HepG2 (cell line): Measurements from ENCODE around the gene RNF13. TPM values are rescaled to one million over a fixed set of nuclear protein-coding genes. Genes with fewer than 3 reads are reported as not detected.

ENCODE experiments used
- GTF3A ChIP-seq: sonication (generic); formaldehyde crosslinking; conservative IDR thresholded peaks from 2 replicates; pipeline ENCODE4 v1.4.0; 2020; ENCODE audit warnings: mild to moderate bottlenecking, missing genetic modification reagents
- KLF12 ChIP-seq: sonication (generic); formaldehyde crosslinking; IDR thresholded peaks from 2 replicates; pipeline ENCODE4 v1.4.0; 2020; ENCODE audit warnings: missing genetic modification reagents, borderline replicate concordance
- KLF6 ChIP-seq: IDR thresholded peaks from 2 replicates; pipeline ENCODE4 v1.8.0; 2016; ENCODE audit warnings: missing biosample characterization, missing genetic modification reagents
- NFRKB ChIP-seq: fragments of 450-650 bp; IDR thresholded peaks from 2 replicates; pipeline ENCODE4 v1.6.1; 2017
- PAWR ChIP-seq: sonication (generic); formaldehyde crosslinking; IDR thresholded peaks from 2 replicates; pipeline ENCODE4 v1.4.0; 2020; ENCODE audit warnings: missing genetic modification reagents, mild to moderate bottlenecking, borderline replicate concordance
- PRMT3 ChIP-seq: sonication (generic); formaldehyde crosslinking; IDR thresholded peaks from 2 replicates; pipeline ENCODE4 v1.8.1; 2022; ENCODE audit warnings: low read depth, mild to moderate bottlenecking, moderate library complexity, missing genetic modification reagents, borderline replicate concordance
- SAFB2 ChIP-seq: sonication (generic); formaldehyde crosslinking; IDR thresholded peaks from 2 replicates; pipeline ENCODE4 v1.5.1; 2020; ENCODE audit warnings: missing genetic modification reagents, low read depth, mild to moderate bottlenecking, borderline replicate concordance
- SETDB1 ChIP-seq: sonication (generic); formaldehyde crosslinking; IDR thresholded peaks from 2 replicates; pipeline ENCODE4 v1.5.1; 2020; ENCODE audit warnings: missing genetic modification reagents, mild to moderate bottlenecking, borderline replicate concordance
- SP140L ChIP-seq: sonication (generic); formaldehyde crosslinking; IDR thresholded peaks from 2 replicates; pipeline ENCODE4 v1.4.0; 2020; ENCODE audit warnings: missing genetic modification reagents, borderline replicate concordance
- TCF12 ChIP-seq, 2 experiments: fragments of 450-650 bp in 1 of 2; sonication (generic) in 1 of 2; formaldehyde crosslinking in 1 of 2; IDR thresholded peaks; 2 replicates each; pipeline versions ENCODE4 v1.6.1 to v1.8.0; 2017 to 2022; ENCODE audit warnings: antibody characterized with exemption in 1 of 2, mild to moderate bottlenecking in 1 of 2, missing genetic modification reagents in 1 of 2, moderate library complexity in 1 of 2
- TEAD3 ChIP-seq: optimal IDR thresholded peaks from 2 replicates; pipeline ENCODE3; 2016; ENCODE audit warnings: borderline replicate concordance
- YY1 ChIP-seq: IDR thresholded peaks from 2 replicates; pipeline ENCODE4 v1.6.1; 2011; ENCODE audit warnings: low read length, low read depth, moderate library complexity, mild to moderate bottlenecking; ENCODE audit not compliant: insufficient read depth, insufficient replicate concordance
- ZBTB20 ChIP-seq: sonication (generic); formaldehyde crosslinking; IDR thresholded peaks from 2 replicates; pipeline ENCODE4 v1.8.1; 2023; ENCODE audit warnings: missing genetic modification reagents, low read depth, mild to moderate bottlenecking, borderline replicate concordance
- ZNF354B ChIP-seq: sonication (generic); formaldehyde crosslinking; IDR thresholded peaks from 2 replicates; pipeline ENCODE4 v1.8.0; 2022; ENCODE audit warnings: mild to moderate bottlenecking, missing genetic modification reagents
- ZNF451 ChIP-seq: sonication (generic); formaldehyde crosslinking; IDR thresholded peaks from 2 replicates; pipeline ENCODE4 v1.5.0; 2020; ENCODE audit warnings: mild to moderate bottlenecking, missing genetic modification reagents
- ZNF644 ChIP-seq: IDR thresholded peaks from 2 replicates; pipeline ENCODE4 v1.6.1; 2016; ENCODE audit warnings: low read depth
- polyA plus RNA-seq, 8 experiments: library from polyadenylated mRNA; depleted of rRNA in 3 of 8; stranded (reverse) in 7 of 8; unstranded in 1 of 8; fragments of >200 nt; fragmentation: Illumina TruSeq in 4 of 8; extraction: Trizol in 4 of 8; gene quantifications; 2 replicates each; pipeline versions ENCODE4 v1.2.1 to v1.2.3, GENCODE V29; 2011 to 2016; ENCODE audit warnings: low read depth in 4 of 8, missing spikeins in 1 of 8, mixed read lengths in 1 of 8; ENCODE audit not compliant: insufficient read depth in 1 of 8
- total RNA-seq, 5 experiments: library from RNA; depleted of rRNA; stranded (reverse); fragments of >200 nt; fragmentation: Illumina TruSeq; extraction: Trizol; gene quantifications; 2 replicates each; pipeline ENCODE4 v1.2.3, GENCODE V29; 2016; ENCODE audit warnings: low read depth in 1 of 5
- TF ChIP-seq, protein P1 (sequence below): sonication (generic); formaldehyde crosslinking; IDR thresholded peaks from 2 replicates; pipeline ENCODE4 v1.5.0; 2020; ENCODE audit warnings: missing genetic modification reagents
- TF ChIP-seq, protein P2 (sequence below): sonication (generic); formaldehyde crosslinking; IDR thresholded peaks from 2 replicates; pipeline ENCODE4 v1.5.0; 2020; ENCODE audit warnings: mild to moderate bottlenecking, missing genetic modification reagents
- TF ChIP-seq, protein P3 (sequence below): sonication (generic); formaldehyde crosslinking; IDR thresholded peaks from 2 replicates; pipeline ENCODE4 v1.5.0; 2020; ENCODE audit warnings: mild to moderate bottlenecking, missing genetic modification reagents
- TF ChIP-seq, protein P4 (sequence below): sonication (generic); formaldehyde crosslinking; IDR thresholded peaks from 2 replicates; pipeline ENCODE4 v1.8.0; 2022; ENCODE audit warnings: mild to moderate bottlenecking, missing genetic modification reagents, moderate library complexity
- TF ChIP-seq, protein P5 (sequence below): IDR thresholded peaks from 2 replicates; pipeline ENCODE4 v1.6.1; 2016; ENCODE audit warnings: low read depth, control low read depth

The RNF13 gene
- total and polyA plus RNA-seq, 2 of the 13 experiments (the other 11 are each of a cell fraction or from before 2014, with no cell fraction given), result 39.8 to 46.0 TPM

DNA sequence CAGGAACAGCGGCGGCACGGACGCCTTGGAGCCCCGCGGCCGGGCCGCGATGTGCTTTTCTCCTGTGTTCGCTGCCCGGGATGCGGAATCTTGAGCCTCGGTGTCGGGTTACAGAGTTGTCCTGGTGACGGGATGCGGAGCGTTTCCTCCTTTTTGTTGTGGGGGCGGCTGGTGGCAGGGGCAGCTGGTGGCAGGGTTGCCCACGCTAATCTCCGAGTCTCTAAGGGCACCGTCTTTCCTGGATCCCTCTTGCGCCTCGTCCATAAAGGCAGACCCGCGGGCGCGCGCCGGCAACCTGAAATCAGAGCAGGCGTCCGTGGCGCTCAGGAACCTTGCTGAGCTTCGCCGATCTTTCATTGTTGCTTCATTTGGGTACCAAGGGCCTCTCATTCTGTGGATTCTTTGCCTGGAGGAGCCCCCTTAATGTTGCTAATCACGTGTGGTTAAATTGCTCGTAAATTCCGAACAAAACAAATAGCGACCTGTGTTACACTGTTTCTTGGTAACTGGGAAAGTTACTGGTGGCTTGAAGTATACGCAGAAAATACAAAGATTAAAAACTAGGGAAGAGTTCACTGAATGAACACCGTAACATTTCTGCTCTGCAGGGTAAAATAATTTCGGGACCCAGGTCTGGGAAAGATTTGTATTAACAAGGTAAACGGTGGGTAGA lies 158.5 kb downstream of the RNF13 start (continued):
- TF ChIP-seq TEAD3 (CRISPR knock-in tag) (no peak), SAFB2 (no peak), GTF3A (CRISPR knock-in tag) (no peak), PAWR (CRISPR knock-in tag) (no peak), PRMT3 (CRISPR knock-in tag) (no peak), ZBTB20 (no peak), ZNF644 (no peak), NFRKB (no peak), YY1 (no peak), SP140L (0 out of 2 replicates have a peak, but pooled peaks have one; percentile 1), KLF6 (CRISPR knock-in tag) (no peak; the same call in 1 of the 2 replicates), TCF12 (IDR thresholded peaks at IDR 0.05) (no peak), TCF12 (CRISPR knock-in tag; IDR thresholded peaks at IDR 0.05) (no peak), SETDB1 (CRISPR knock-in tag) (no peak), ZNF354B (no peak), KLF12 (CRISPR knock-in tag) (no peak), ZNF451 (CRISPR knock-in tag) (no peak)
- TF ChIP-seq, protein P1, sequence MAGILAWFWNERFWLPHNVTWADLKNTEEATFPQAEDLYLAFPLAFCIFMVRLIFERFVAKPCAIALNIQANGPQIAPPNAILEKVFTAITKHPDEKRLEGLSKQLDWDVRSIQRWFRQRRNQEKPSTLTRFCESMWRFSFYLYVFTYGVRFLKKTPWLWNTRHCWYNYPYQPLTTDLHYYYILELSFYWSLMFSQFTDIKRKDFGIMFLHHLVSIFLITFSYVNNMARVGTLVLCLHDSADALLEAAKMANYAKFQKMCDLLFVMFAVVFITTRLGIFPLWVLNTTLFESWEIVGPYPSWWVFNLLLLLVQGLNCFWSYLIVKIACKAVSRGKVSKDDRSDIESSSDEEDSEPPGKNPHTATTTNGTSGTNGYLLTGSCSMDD (CRISPR knock-in tag), result no peak
- TF ChIP-seq, protein P2, sequence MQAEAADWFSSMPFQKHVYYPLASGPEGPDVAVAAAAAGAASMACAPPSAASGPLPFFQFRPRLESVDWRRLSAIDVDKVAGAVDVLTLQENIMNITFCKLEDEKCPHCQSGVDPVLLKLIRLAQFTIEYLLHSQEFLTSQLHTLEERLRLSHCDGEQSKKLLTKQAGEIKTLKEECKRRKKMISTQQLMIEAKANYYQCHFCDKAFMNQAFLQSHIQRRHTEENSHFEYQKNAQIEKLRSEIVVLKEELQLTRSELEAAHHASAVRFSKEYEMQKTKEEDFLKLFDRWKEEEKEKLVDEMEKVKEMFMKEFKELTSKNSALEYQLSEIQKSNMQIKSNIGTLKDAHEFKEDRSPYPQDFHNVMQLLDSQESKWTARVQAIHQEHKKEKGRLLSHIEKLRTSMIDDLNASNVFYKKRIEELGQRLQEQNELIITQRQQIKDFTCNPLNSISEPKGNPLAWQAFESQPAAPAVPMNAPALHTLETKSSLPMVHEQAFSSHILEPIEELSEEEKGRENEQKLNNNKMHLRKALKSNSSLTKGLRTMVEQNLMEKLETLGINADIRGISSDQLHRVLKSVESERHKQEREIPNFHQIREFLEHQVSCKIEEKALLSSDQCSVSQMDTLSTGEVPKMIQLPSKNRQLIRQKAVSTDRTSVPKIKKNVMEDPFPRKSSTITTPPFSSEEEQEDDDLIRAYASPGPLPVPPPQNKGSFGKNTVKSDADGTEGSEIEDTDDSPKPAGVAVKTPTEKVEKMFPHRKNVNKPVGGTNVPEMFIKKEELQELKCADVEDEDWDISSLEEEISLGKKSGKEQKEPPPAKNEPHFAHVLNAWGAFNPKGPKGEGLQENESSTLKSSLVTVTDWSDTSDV (CRISPR knock-in tag), result no peak
- TF ChIP-seq, protein P3, sequence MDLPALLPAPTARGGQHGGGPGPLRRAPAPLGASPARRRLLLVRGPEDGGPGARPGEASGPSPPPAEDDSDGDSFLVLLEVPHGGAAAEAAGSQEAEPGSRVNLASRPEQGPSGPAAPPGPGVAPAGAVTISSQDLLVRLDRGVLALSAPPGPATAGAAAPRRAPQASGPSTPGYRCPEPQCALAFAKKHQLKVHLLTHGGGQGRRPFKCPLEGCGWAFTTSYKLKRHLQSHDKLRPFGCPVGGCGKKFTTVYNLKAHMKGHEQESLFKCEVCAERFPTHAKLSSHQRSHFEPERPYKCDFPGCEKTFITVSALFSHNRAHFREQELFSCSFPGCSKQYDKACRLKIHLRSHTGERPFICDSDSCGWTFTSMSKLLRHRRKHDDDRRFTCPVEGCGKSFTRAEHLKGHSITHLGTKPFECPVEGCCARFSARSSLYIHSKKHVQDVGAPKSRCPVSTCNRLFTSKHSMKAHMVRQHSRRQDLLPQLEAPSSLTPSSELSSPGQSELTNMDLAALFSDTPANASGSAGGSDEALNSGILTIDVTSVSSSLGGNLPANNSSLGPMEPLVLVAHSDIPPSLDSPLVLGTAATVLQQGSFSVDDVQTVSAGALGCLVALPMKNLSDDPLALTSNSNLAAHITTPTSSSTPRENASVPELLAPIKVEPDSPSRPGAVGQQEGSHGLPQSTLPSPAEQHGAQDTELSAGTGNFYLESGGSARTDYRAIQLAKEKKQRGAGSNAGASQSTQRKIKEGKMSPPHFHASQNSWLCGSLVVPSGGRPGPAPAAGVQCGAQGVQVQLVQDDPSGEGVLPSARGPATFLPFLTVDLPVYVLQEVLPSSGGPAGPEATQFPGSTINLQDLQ (CRISPR knock-in tag), result no peak
- TF ChIP-seq, protein P4, sequence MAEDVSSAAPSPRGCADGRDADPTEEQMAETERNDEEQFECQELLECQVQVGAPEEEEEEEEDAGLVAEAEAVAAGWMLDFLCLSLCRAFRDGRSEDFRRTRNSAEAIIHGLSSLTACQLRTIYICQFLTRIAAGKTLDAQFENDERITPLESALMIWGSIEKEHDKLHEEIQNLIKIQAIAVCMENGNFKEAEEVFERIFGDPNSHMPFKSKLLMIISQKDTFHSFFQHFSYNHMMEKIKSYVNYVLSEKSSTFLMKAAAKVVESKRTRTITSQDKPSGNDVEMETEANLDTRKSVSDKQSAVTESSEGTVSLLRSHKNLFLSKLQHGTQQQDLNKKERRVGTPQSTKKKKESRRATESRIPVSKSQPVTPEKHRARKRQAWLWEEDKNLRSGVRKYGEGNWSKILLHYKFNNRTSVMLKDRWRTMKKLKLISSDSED (CRISPR knock-in tag), result no peak
- TF ChIP-seq, protein P5, sequence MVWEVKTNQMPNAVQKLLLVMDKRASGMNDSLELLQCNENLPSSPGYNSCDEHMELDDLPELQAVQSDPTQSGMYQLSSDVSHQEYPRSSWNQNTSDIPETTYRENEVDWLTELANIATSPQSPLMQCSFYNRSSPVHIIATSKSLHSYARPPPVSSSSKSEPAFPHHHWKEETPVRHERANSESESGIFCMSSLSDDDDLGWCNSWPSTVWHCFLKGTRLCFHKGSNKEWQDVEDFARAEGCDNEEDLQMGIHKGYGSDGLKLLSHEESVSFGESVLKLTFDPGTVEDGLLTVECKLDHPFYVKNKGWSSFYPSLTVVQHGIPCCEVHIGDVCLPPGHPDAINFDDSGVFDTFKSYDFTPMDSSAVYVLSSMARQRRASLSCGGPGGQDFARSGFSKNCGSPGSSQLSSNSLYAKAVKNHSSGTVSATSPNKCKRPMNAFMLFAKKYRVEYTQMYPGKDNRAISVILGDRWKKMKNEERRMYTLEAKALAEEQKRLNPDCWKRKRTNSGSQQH (CRISPR knock-in tag), result no peak
